H9 (cell line): Measurements from ENCODE around the gene DDX20. TPM values are rescaled to one million over a fixed set of nuclear protein-coding genes. Genes with fewer than 3 reads are reported as not detected.
A peak's percentile ranks its signal among the peaks of the same experiment; 100 is the strongest.

Experiments used
- DNase-seq: peaks from one replicate; pipeline ENCODE4 v3.0.0-alpha.2; 2017
- H2AFZ ChIP-seq: one replicate; pipeline ENCODE4 v1.6.1; 2013; ENCODE audit warnings: mild to moderate bottlenecking, low read length, control low read depth, moderate library complexity
- H2AK5ac ChIP-seq: 2 replicates; pipeline ENCODE4 v1.6.1; 2013; ENCODE audit warnings: low read length, control low read depth, mixed read lengths; ENCODE audit not compliant: insufficient read length
- H2BK120ac ChIP-seq: one replicate; pipeline ENCODE4 v1.6.1; 2013; ENCODE audit warnings: low read depth, mild to moderate bottlenecking, low read length, control low read depth, inconsistent platforms; ENCODE audit not compliant: poor library complexity, severe bottlenecking
- H2BK12ac ChIP-seq: 2 replicates; pipeline ENCODE4 v1.6.1; 2013; ENCODE audit warnings: low read length, control low read depth, mixed read lengths, low read depth; ENCODE audit not compliant: insufficient read length
- H2BK15ac ChIP-seq: 2 replicates; pipeline ENCODE4 v1.6.1; 2013; ENCODE audit warnings: low read depth, low read length, control low read depth
- H2BK20ac ChIP-seq: one replicate; pipeline ENCODE4 v1.6.1; 2013; ENCODE audit warnings: low read depth, mild to moderate bottlenecking, low read length, control low read depth, inconsistent platforms; ENCODE audit not compliant: poor library complexity, severe bottlenecking
- H2BK5ac ChIP-seq: 2 replicates; pipeline ENCODE4 v1.6.1; 2013; ENCODE audit warnings: low read length, control low read depth, mixed read lengths; ENCODE audit not compliant: insufficient read length
- H3K14ac ChIP-seq: 2 replicates; pipeline ENCODE4 v1.6.1; 2013; ENCODE audit warnings: low read length, control low read depth; ENCODE audit not compliant: insufficient read depth
- H3K18ac ChIP-seq: 2 replicates; pipeline ENCODE4 v1.6.1; 2013; ENCODE audit warnings: low read depth, mild to moderate bottlenecking, mixed read lengths, low read length, control low read depth; ENCODE audit not compliant: insufficient read length
- H3K23ac ChIP-seq: 2 replicates; pipeline ENCODE4 v1.6.1; 2013; ENCODE audit warnings: low read length, control low read depth, mixed read lengths, low read depth; ENCODE audit not compliant: insufficient read length
- H3K23me2 ChIP-seq: 2 replicates; pipeline ENCODE4 v1.6.1; 2013; ENCODE audit warnings: low read depth, mild to moderate bottlenecking, mixed read lengths, low read length, control low read depth; ENCODE audit not compliant: insufficient read length, poor library complexity, severe bottlenecking
- H3K27ac ChIP-seq: 2 replicates; pipeline ENCODE4 v1.5.1; 2013; ENCODE audit warnings: low read length, control low read depth, mixed read lengths, low read depth; ENCODE audit not compliant: insufficient read length
- H3K27me3 ChIP-seq: 2 replicates; pipeline ENCODE4 v1.6.1; 2013; ENCODE audit warnings: low read length, control low read depth, inconsistent platforms; ENCODE audit not compliant: insufficient read depth
- H3K4ac ChIP-seq: 2 replicates; pipeline ENCODE4 v1.6.1; 2013; ENCODE audit warnings: low read depth, mild to moderate bottlenecking, control low read depth, inconsistent platforms, low read length, moderate library complexity
- H3K4me1 ChIP-seq: 2 replicates; pipeline ENCODE4 v1.6.1; 2013; ENCODE audit warnings: low read length, control low read depth, inconsistent platforms; ENCODE audit not compliant: insufficient read depth
- H3K4me2 ChIP-seq: 2 replicates; pipeline ENCODE4 v1.6.1; 2013; ENCODE audit warnings: low read length, control low read depth, mixed read lengths; ENCODE audit not compliant: insufficient read length, insufficient read depth
- H3K56ac ChIP-seq: 2 replicates; pipeline ENCODE4 v1.6.1; 2013; ENCODE audit warnings: low read depth, mild to moderate bottlenecking, mixed read lengths, low read length, control low read depth; ENCODE audit not compliant: insufficient read length
- H3K79me1 ChIP-seq: 2 replicates; pipeline ENCODE4 v1.6.1; 2013; ENCODE audit warnings: low read depth, mild to moderate bottlenecking, moderate library complexity, low read length, control low read depth, inconsistent platforms; ENCODE audit not compliant: insufficient read depth, poor library complexity, severe bottlenecking
- H3K79me2 ChIP-seq: 2 replicates; pipeline ENCODE4 v1.6.1; 2013; ENCODE audit warnings: low read length, control low read depth, inconsistent platforms; ENCODE audit not compliant: insufficient read depth
- H3K9ac ChIP-seq: 2 replicates; pipeline ENCODE4 v1.6.1; 2013; ENCODE audit warnings: low read length, control low read depth, mixed read lengths; ENCODE audit not compliant: insufficient read length; ENCODE audit errors: extremely low read depth
- H3K9me3 ChIP-seq: one replicate; pipeline ENCODE4 v1.6.1; 2013; ENCODE audit warnings: low read depth, low read length, inconsistent platforms; ENCODE audit not compliant: control insufficient read depth
- H3T11ph ChIP-seq: one replicate; pipeline ENCODE4 v1.6.1; 2013; ENCODE audit warnings: mild to moderate bottlenecking, low read length, control low read depth, inconsistent platforms
- H4K20me1 ChIP-seq: one replicate; pipeline ENCODE4 v1.6.1; 2013; ENCODE audit not compliant: control insufficient read depth, insufficient read length, insufficient read depth
- H4K5ac ChIP-seq: 2 replicates; pipeline ENCODE4 v1.6.1; 2013; ENCODE audit warnings: low read depth, mild to moderate bottlenecking, mixed read lengths, low read length, control low read depth; ENCODE audit not compliant: insufficient read length
- H4K8ac ChIP-seq: replicated peaks from 2 replicates; pipeline ENCODE4 v1.6.1; 2013; ENCODE audit warnings: low read length, control low read depth, mixed read lengths, low read depth; ENCODE audit not compliant: insufficient read length
- H4K91ac ChIP-seq: 2 replicates; pipeline ENCODE4 v1.6.1; 2013; ENCODE audit warnings: low read depth, mild to moderate bottlenecking, moderate library complexity, mixed read lengths, low read length, control low read depth; ENCODE audit not compliant: insufficient read length
- H3K27ac Mint-ChIP-seq, 3 experiments: 2 replicates in 2 of 3; 3 replicates in 1 of 3; pipeline ENCODE4 v1.8.0; 2020 to 2021; ENCODE audit warnings: mixed read lengths in 3 of 3, mild to moderate bottlenecking in 1 of 3, moderate library complexity in 1 of 3
- H3K27me3 Mint-ChIP-seq: 2 replicates; pipeline ENCODE4 v1.8.0; 2021; ENCODE audit warnings: low read depth, mild to moderate bottlenecking, moderate library complexity, mixed read lengths
- H3K36me3 Mint-ChIP-seq, 3 experiments: 2 replicates in 2 of 3; 3 replicates in 1 of 3; pipeline ENCODE4 v1.8.0; 2020 to 2021; ENCODE audit warnings: low read depth in 3 of 3, mixed read lengths in 3 of 3; ENCODE audit not compliant: insufficient read depth in 1 of 3
- H3K4me1 Mint-ChIP-seq, 2 experiments: 2 replicates each; pipeline ENCODE4 v1.8.0; 2020; ENCODE audit warnings: mixed read lengths in 2 of 2
- H3K4me3 Mint-ChIP-seq, 2 experiments: 2 replicates in 1 of 2; 3 replicates in 1 of 2; pipeline ENCODE4 v1.8.0; 2020 to 2021; ENCODE audit warnings: mild to moderate bottlenecking in 2 of 2, mixed read lengths in 2 of 2, moderate library complexity in 1 of 2
- H3K9me3 Mint-ChIP-seq, 2 experiments: 2 replicates in 1 of 2; 3 replicates in 1 of 2; pipeline ENCODE4 v1.8.0; 2020; ENCODE audit warnings: mild to moderate bottlenecking in 2 of 2, mixed read lengths in 2 of 2, moderate library complexity in 1 of 2
- CTCF ChIP-seq: fragments of 200-600 bp; sonication (generic); conservative IDR thresholded peaks from 3 replicates; pipeline ENCODE4 v1.8.0; 2021; ENCODE audit warnings: antibody characterized with exemption, mild to moderate bottlenecking
- WGBS: extraction: QIAGEN DNeasy Blood & Tissue Kit; methylation state at CpG from one replicate; pipeline ENCODE4 v1.1.7; 2013; ENCODE audit warnings: missing lambda C conversion rate, low lambda C conversion rate, mixed read lengths; ENCODE audit not compliant: insufficient read length; ENCODE audit errors: extremely low coverage; 5-methylcytosine and 5-hydroxymethylcytosine counted together
- total RNA-seq: library from RNA; stranded (reverse); gene quantifications from 2 replicates; pipeline ENCODE4 v1.2.1, GENCODE V29; 2021

Gene DDX20
- total RNA-seq, 1 experiment from 2014 or later = 38.3 TPM

GRCh38 chr1:111736548-111737215 lies 19.0 kb upstream of the DDX20 start:
- no peaks in the 10 kb centered on the region for H3K27me3 ChIP-seq
- TF ChIP-seq CTCF = no peak
- no peak overlapping the region for H2AFZ ChIP-seq
- H3K9ac ChIP-seq = no peak overlapping the region
- no CpG with 5 or more reads among the region's 4 CpGs for WGBS
- DNase-seq = no peak
- H3K4me2 ChIP-seq = peak overlapping the region; percentile 81
- no peaks in the 10 kb centered on the region for H4K20me1 ChIP-seq
- H3K4me1 ChIP-seq = peaks cover 25% of the 10 kb centered on the region
- peaks cover 16% of the 10 kb centered on the region for H3K27me3 Mint-ChIP-seq
- no peak overlapping the region for H3K27ac ChIP-seq
- H3K4ac ChIP-seq = no peak overlapping the region
- no peak overlapping the region for H3K23ac ChIP-seq
- H3K27ac Mint-ChIP-seq = no peak overlapping the region
- no peak overlapping the region for H3K56ac ChIP-seq
- no peak overlapping the region for H2BK120ac ChIP-seq
- peaks cover 10 to 17% of the 10 kb centered on the region in 2 experiments for H3K4me1 Mint-ChIP-seq
- H3K9me3 Mint-ChIP-seq = no peaks in the 10 kb centered on the region; a peak in 1 of 5 replicates
- H2BK15ac ChIP-seq = no peak overlapping the region
- no peak overlapping the region for H3T11ph ChIP-seq
- H4K91ac ChIP-seq = no peak overlapping the region
- no peak overlapping the region for H2BK12ac ChIP-seq
- peaks cover 19% of the 10 kb centered on the region for H3K23me2 ChIP-seq
- no peak overlapping the region for H2BK20ac ChIP-seq
- no peak overlapping the region for H2BK5ac ChIP-seq
- peak overlapping the region; percentile 58 to 90; a peak in 3 of 5 replicates for H3K4me3 Mint-ChIP-seq
- H3K79me1 ChIP-seq = no peaks in the 10 kb centered on the region
- H3K79me2 ChIP-seq = no peaks in the 10 kb centered on the region; the same call in 1 of the 2 replicates
- H4K5ac ChIP-seq = no peak overlapping the region
- no peak overlapping the region for H3K14ac ChIP-seq
- H2AK5ac ChIP-seq = no peak overlapping the region
- no peaks in the 10 kb centered on the region for H3K36me3 Mint-ChIP-seq
- no peaks in the 10 kb centered on the region for H3K9me3 ChIP-seq
- H4K8ac ChIP-seq = no peak overlapping the region
- H3K18ac ChIP-seq = no peak overlapping the region
